Neural cell (in vitro differentiated cells): Measurements from ENCODE around the gene ATP6V1E1.

Experiments
- EP300 ChIP-seq: fragments of 450-650 bp; conservative IDR thresholded peaks from 2 replicates; pipeline ENCODE4 v1.6.1; 2014; ENCODE audit warnings: antibody characterized with exemption, mild to moderate bottlenecking, moderate library complexity; ENCODE audit not compliant: poor library complexity, severe bottlenecking
- TF ChIP-seq, protein P1 (sequence below): fragments of 450-650 bp; IDR thresholded peaks from 2 replicates; pipeline ENCODE4 v1.5.1; 2014; ENCODE audit warnings: antibody characterized with exemption, mild to moderate bottlenecking, moderate library complexity; ENCODE audit not compliant: poor library complexity, severe bottlenecking

DNA sequence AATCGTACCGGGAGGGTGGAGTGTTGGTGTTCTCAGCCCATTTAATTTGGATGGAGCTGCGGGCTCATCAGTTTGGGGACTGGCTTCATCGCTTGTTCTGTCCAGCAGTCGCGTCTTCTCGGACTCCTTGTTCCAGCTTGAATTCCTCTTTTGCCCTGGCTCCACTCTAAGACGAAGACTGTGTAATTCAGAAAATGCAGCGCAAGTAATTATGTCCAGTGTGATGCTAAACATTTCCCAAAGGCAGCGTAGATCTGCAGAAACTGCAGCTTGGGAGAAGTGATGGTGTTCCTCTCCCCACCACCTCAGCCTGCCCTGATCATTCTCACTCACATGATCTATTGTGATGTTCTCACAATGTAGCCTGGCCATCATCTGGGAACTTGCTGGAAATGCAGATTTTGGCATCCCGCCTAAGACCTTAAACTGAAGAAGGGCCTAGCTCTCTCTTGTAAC, 64.6 kb downstream of the ATP6V1E1 start:
- TF ChIP-seq, protein P1, sequence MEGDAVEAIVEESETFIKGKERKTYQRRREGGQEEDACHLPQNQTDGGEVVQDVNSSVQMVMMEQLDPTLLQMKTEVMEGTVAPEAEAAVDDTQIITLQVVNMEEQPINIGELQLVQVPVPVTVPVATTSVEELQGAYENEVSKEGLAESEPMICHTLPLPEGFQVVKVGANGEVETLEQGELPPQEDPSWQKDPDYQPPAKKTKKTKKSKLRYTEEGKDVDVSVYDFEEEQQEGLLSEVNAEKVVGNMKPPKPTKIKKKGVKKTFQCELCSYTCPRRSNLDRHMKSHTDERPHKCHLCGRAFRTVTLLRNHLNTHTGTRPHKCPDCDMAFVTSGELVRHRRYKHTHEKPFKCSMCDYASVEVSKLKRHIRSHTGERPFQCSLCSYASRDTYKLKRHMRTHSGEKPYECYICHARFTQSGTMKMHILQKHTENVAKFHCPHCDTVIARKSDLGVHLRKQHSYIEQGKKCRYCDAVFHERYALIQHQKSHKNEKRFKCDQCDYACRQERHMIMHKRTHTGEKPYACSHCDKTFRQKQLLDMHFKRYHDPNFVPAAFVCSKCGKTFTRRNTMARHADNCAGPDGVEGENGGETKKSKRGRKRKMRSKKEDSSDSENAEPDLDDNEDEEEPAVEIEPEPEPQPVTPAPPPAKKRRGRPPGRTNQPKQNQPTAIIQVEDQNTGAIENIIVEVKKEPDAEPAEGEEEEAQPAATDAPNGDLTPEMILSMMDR, result no peak
- TF ChIP-seq EP300, result no peak
